AG09309 (cell line): ENCODE data around the gene TANGO6.

Experiments used
- DNase-seq: peaks from one replicate; pipeline ENCODE4 v3.0.0-alpha.2; 2010; ENCODE audit warnings: low read depth
- H3K4me3 ChIP-seq: 2 replicates; pipeline ENCODE4 v1.5.1; 2011; ENCODE audit warnings: mild to moderate bottlenecking, low read depth, low read length, moderate library complexity; ENCODE audit not compliant: control insufficient read depth
- CTCF ChIP-seq: IDR thresholded peaks from 2 replicates; pipeline ENCODE4 v1.5.1; 2011; ENCODE audit warnings: mild to moderate bottlenecking, low read depth, low read length, inconsistent platforms; ENCODE audit not compliant: insufficient read depth, control insufficient read depth; ENCODE audit errors: missing control alignments

The TANGO6 gene

GRCh38 chr16:68875871-68876270, 32.5 kb downstream of the TANGO6 start:
- DNase-seq = no peak
- no peak for TF ChIP-seq CTCF

GRCh38 chr16:68883685-68884084, 40.4 kb downstream of the TANGO6 start:
- no peak for DNase-seq
- H3K4me3 ChIP-seq = no peak overlapping the region
- no peak for TF ChIP-seq CTCF

More at GRCh38 chr16:68875871-68876270, 32.5 kb downstream of the TANGO6 start:
- no peak overlapping the region for H3K4me3 ChIP-seq

- no peak overlapping the region for H3K4me3 ChIP-seq
- no peak for TF ChIP-seq CTCF
- DNase-seq = no peak
Observed at GRCh38 chr16:68884401-68884800, 41.1 kb downstream of the TANGO6 start.

- TF ChIP-seq CTCF = no peak
- DNase-seq = no peak
- H3K4me3 ChIP-seq = no peak overlapping the region
Observed at GRCh38 chr16:68884861-68885720, 41.8 kb downstream of the TANGO6 start.

GRCh38 chr16:68887107-68887506, 43.8 kb downstream of the TANGO6 start:
- TF ChIP-seq CTCF = no peak
- no peak overlapping the region for H3K4me3 ChIP-seq
- DNase-seq = no peak

GRCh38 chr16:68889508-68890150, 46.3 kb downstream of the TANGO6 start:
- TF ChIP-seq CTCF = no peak

More at GRCh38 chr16:68889508-68890150, 46.3 kb downstream of the TANGO6 start:
- DNase-seq = no peak
- no peak overlapping the region for H3K4me3 ChIP-seq
